Activated CD4-positive, alpha-beta T cell treated with anti-CD3 and anti-CD28 coated beads for 4 hours (primary cell): ENCODE measurements around the gene MAZ.

Source experiments
- DNase-seq, 2 donors: peaks; one replicate each; pipeline ENCODE4 v3.0.0-alpha.2; 2020

MAZ gene

GRCh38 chr16:29809850-29810698 is 3.7 kb downstream of the MAZ start:
- peak in 1 of 2 donors; percentile 57 for DNase-seq

DNA sequence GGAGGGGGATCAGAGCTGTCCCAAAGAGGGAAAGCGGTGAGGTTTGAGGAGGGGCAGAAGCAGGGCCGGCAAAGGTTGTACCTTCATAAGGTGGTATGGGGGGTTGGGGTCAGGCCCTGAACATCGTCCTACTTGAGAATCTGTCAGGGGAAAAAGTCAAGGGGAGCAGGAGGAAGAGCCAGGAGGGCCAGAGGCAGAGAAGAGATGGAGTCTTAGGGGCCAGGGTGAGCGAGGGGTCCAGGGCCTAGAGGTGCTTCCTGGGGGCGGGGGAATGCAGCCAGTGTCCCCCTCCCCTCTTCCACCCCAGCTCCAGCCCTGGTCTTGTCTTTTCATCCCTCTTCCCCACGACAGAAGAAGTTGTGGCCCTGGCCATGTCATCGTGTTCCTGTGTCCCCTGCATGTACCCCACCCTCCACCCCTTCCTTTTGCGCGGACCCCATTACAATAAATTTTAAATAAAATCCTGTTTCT is 4.4 kb downstream of the MAZ start:
- DNase-seq: no peak

GRCh38 chr16:29811170-29811895 is 5.0 kb downstream of the MAZ start:
- peak in 1 of 2 donors; percentile 68 for DNase-seq

DNA sequence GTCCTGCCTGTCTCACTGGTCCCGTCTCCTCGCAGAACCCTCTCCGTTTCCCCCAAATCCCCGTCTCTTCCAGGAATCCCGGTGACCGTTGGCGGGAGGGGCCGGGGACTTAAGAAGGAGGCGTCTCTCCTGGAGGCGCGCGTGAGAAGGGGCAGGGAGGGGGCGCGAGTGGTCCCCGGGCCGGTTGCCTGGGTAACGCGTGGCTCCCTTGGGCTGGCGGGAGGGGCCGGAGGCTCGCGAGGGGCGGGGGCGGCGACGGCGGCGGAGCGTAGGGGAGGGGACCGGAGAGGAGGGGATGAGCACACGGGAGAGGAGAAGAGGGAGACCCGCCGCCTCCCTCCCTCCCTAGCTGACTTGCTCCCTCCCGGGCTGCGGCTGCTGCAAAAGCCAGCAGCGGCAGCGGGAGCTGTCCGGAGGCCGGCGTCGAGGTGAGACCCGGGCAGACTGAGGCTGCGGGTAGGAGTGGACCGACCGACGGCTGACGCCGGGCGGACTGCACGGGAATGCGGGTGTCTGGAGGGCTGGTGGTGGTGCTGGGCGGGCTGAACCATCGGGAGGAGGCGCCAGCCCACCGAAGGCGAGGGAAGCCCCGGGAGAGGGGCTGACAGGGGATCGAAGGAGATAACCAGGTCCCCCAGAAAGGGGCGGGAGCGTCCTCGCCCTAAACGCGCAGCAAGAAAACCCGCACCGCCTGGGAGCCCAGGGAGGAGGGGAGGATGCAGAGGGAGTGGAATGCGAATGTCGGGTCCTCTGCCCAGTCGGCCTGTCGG is 5.8 kb downstream of the MAZ start, which contains the start of gene PRRT2:
Gene PRRT2, plus strand, starts transcription at position 298 of the 770 bp plus-strand sequence. CDS start 862 bp downstream, outside the sequence.
- DNase-seq: peak in 1 of 2 donors; percentile 46

- DNase-seq: no peak
These were observed 6.7 kb downstream of the MAZ start for GRCh38 chr16:29812754-29813643.

DNA sequence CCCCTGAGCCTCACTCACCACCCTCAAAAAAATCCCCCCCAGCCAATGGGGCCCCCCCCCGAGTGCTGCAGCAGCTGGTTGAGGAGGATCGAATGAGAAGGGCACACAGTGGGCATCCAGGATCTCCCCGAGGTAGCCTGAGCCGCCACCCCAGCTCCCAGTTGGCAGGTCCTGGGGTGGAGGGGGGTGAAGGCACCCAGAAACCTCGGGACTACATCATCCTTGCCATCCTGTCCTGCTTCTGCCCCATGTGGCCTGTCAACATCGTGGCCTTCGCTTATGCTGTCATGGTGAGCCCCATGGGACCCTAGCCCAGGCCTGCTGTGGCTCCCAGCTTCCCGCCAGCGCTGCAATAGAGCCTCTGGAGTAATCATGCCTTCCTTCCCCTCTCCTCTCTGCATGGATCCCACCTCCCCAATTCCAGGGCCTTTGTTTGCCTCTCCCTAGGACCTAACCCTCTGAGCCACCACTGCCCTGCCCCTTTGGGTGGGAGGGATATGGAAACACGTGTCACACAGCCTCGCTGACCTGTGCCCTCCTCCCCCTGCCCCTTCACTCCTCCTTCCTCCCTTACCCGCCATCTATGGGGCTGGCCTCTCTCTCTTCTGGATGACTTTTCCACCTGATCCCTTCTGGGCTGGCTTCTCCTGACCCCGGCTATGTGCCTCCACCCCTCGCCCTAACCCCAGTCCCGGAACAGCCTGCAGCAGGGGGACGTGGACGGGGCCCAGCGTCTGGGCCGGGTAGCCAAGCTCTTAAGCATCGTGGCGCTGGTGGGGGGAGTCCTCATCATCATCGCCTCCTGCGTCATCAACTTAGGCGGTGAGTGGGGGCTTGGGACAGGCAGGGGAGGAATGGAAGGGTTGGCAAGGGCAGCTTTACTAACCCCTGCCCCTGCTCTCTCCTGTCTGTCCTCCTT is 7.6 kb downstream of the MAZ start:
- DNase-seq: no peak

DNA sequence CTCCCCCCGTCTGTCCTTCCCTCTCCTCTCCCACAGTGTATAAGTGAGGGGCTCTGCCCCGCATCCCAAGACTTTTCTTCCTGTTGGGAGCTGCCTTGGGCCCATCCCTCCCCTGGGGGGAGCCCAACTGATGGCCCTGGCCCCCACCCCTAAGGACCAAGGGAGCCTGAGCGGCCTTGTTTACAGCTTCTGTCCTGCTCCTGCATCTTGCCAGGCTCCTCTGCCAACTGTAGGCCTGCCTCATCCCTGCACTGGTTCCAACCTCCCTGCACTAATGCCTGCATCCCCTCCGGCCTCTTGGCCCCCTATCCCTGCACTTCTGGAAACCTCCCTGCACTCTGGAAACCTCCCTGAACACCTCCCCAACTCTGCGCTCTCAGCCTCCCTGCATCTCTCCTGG is 8.3 kb downstream of the MAZ start:
- no peak for DNase-seq

DNA sequence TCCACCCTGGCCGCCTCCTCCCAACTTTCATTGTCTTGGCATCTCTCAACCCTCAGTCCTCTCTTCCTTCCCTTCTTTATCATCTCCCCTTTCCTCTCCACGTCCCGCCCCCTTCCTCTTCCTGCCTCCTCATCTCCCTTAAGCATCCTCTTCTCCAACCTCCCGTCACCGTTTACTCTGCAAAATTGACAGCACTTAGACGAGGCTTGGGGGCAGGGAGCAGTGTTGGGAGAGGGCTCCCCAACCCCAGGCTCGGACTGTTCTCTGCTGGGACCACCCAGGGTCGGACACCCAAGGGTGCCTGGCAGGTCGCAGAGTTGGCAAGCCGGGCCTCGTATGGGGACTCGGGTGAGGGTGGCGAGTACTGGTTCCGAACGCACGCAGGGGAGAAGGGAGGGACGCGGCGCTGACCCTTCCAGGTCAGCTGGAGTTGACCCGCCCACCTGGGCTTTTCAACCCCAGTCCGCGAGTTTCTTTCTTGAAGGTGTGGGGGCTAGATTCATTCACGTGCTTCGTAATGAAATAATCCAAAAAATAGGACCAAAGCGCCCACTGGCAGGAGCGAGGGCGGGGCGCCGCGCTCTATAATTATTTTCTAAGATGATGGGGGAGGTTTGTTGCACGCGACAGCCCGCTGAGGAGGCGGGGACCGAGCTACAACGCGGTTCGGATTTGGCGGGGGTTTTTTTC is 8.8 kb downstream of the MAZ start:
- peak in 1 of 2 donors; percentile 52 for DNase-seq

GRCh38 chr16:29815793-29816693 is 9.7 kb downstream of the MAZ start, which contains the start of gene PAGR1:
PAGR1 (plus strand) TSS chr16:29816152; CDS start chr16:29816526, 374 bp downstream.
- DNase-seq: peak; percentile 97

GRCh38 chr16:29816694-29817441 is 10.5 kb downstream of the MAZ start:
- DNase-seq: peak; percentile 41 to 44

DNA sequence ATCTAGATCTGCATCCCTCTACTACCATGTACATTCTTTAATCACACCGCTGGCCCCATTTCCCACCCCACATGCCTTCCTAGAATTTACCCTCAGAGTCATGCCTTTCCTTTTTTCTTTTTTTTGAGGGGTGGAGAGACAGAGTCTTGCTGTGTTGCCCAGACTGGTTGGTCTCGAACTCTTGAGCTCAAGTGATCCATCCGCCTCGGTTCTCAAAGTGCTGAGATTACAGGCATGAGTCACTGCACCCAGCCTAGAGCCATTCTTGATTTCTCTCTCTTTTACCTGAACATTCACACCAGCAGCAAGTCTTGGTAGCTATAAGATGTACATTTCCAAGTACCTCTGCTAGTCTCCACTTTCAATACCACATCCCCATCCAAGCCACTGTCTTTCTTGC is 11.8 kb downstream of the MAZ start:
- no peak for DNase-seq

DNA sequence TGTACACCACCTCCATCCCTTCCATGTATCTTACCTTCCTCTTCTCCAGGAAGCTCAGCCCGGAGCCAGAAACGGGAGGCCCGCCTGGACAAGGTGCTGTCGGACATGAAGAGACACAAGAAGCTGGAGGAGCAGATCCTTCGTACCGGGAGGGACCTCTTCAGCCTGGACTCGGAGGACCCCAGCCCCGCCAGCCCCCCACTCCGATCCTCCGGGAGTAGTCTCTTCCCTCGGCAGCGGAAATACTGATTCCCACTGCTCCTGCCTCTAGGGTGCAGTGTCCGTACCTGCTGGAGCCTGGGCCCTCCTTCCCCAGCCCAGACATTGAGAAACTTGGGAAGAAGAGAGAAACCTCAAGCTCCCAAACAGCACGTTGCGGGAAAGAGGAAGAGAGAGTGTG is 13.2 kb downstream of the MAZ start:
- no peak for DNase-seq

- peak; percentile 46 to 49 for DNase-seq
These were observed 14.0 kb downstream of the MAZ start, which contains the start of gene MVP for GRCh38 chr16:29820271-29820701. MVP (plus strand) TSS chr16:29820462; CDS start chr16:29830550, 10,088 bp downstream.

GRCh38 chr16:29820730-29821642 is 14.7 kb downstream of the MAZ start:
- peak in 1 of 2 donors; percentile 45 for DNase-seq

DNA sequence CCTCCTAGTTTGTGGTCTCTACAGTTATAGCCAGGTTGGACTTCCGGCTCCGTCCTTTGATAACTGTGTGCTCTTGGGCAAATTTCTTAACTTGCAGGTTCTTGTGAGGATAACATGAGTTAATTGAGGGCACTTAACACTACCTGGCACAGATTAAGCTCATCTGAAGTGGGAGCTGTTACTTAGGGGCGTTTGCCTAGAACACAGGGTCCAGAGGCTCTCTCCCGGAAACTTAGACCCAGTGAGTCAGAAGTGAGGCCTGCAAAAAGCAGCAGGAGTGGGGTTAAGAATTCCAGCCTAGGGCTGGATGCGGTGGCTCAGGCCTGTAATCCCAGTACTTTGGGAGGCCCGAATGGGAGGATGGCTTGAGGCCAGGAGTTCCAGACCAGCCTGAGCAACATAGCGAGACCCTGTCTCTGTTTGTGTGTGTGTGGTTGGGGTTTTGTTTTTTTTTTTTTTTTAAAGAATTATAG is 15.3 kb downstream of the MAZ start:
- no peak for DNase-seq

DNA sequence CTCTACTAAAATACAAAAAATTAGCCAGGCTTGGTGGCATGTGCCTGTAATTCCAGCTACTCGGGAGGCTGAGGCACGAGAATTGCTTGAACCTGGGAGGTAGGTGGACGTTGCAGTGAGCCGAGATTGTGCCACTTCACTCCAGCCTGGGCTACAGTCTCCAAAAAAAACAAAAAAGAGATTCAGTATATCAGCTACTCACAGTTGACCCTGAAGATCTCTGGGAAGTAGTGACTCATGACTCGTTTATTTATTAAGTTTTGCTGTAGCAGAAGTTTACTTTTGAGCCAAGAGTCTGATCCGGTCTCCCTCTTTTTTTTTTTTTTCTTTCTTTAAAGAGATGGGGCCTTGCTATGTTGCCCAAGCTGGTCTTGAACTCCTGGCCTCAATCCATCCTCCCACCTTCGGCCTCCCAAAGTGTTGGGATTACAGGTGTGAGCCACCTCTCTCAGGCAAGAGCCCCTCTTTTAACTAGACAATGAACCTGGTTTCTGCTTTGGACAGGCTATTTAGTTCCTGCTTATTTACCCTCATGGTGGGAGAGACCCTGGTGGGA is 18.3 kb downstream of the MAZ start:
- no peak for DNase-seq
